Measurements from ENCODE around the gene KLK14.

Gene KLK14

DNA sequence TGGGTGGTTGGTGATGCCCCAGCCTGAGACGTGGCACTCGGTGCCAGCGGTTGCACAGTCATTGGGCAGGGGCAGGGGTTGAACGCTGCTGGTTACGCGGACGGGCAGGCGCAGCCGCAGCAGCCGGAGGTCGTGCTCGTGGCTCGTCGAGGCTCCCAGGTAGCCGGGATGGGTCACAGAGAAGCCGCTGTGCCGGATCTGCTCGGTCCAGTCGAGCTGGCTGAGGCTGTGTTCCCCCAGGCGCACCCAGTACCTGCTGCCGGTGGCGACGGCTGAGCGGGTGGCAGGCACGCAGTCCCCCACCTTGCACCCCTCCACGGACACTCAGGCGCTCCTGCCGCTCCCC, 50.8 kb downstream of the KLK14 start:
- no peak for DNase-seq

DNA sequence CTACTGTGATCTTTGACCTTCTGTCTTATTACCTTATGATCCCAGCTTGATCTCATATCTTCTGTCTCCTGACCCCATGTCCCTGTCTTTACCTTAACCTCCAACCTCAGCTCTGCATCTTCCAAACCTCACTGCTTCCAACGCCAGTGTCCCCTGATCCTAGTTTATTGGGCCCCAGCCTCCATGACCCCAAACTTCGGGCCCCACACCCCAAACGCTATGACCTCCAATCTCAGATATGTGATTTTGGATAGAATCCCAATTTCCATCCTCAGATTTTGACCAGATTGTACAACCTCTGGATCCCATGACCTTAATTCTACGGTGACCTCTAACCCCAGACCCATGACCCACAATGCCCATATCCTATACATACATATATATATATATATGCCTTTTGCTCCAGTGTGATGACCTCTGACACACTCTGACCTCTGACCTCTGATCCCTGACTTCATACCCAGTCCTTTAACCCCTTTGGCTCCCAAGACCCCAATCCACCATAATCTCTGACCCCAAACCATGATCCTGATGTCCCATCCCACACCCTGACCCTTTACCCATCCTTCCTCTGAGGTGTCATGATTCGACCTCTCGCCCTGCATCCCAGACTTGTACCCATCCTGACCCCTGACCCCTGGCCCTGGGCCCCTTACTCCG, 51.3 kb downstream of the KLK14 start:
- no peak for DNase-seq

DNA sequence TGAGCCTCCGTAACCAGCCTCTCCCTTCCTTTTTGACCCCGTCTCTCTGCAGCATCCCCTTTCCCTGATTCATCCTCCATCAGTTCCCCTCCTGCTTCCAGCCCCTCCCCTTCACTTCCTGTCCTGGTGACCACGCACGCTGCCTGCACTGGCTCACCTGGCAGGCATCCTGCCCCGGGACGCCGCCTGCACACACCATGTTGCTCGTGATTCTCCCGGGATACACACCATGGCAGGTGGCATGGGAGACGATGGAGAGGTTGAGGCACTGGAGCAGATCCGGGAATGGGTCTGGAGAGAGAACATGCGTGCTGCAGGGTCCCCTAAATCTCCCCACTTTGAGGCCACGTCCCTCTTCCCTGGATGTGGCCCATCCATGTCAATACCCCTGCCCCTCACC, 52.1 kb downstream of the KLK14 start:
- no peak for DNase-seq

DNA sequence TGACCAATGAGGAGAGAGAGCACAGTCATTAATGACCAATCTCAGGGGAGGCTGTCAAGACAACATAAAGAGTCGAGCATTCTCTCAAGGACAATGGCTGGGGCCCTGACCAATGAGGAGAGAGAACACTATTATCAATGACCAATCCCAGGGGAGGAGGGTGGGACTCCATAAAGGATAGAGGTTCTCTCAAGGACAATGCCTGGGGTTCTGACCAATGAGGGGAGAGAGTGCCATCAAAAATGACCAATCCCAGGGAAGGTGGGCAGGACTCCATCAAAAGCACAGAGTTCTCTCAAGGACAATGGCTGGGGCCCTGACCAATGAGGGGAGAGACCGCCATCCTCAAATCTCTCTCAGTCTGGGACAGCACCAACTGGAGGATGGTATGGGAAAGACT, 53.0 kb downstream of the KLK14 start:
- DNase-seq = no peak
